C4-2B (cell line): ENCODE data around the gene ABCC8.
A peak's percentile ranks its signal among the peaks of the same experiment; 100 is the strongest.

Experiments
- H3K27ac ChIP-seq: fragments of 450-650 bp; 2 replicates; pipeline ENCODE4 v1.5.1; 2017
- CTCF ChIP-seq: fragments of 450-650 bp; conservative IDR thresholded peaks from 2 replicates; pipeline ENCODE4 v1.5.1; 2017; ENCODE audit warnings: mild to moderate bottlenecking
- ZFX ChIP-seq: fragments of 450-650 bp; IDR thresholded peaks from 2 replicates; pipeline ENCODE4 v1.6.1; 2017

ABCC8 gene

GRCh38 chr11:17369094-17369493 is 107.6 kb downstream of the ABCC8 start:
- TF ChIP-seq CTCF (no peak), ZFX (no peak)
- H3K27ac ChIP-seq: no peak overlapping the region

- TF ChIP-seq ZFX (no peak), CTCF (no peak)
- H3K27ac ChIP-seq: no peak overlapping the region
Measured at GRCh38 chr11:17368551-17368950, 108.1 kb downstream of the ABCC8 start.

GRCh38 chr11:17366495-17366894 is 110.2 kb downstream of the ABCC8 start:
- H3K27ac ChIP-seq: no peak overlapping the region
- TF ChIP-seq ZFX: no peak
- no peak for TF ChIP-seq CTCF

- TF ChIP-seq CTCF: peak; percentile 86
- TF ChIP-seq ZFX: no peak
- no peak overlapping the region for H3K27ac ChIP-seq
Measured at GRCh38 chr11:17354601-17354991, 122.0 kb downstream of the ABCC8 start.

GRCh38 chr11:17353821-17354600 is 122.6 kb downstream of the ABCC8 start:
- H3K27ac ChIP-seq: peak overlapping the region; percentile 79
- TF ChIP-seq CTCF: no peak
- TF ChIP-seq ZFX: no peak

- H3K27ac ChIP-seq: peak overlapping the region; percentile 79
- TF ChIP-seq CTCF (no peak), ZFX (no peak)
Measured at GRCh38 chr11:17352950-17353820, 123.5 kb downstream of the ABCC8 start.

- TF ChIP-seq CTCF (no peak; the same call in 1 of the 2 replicates), ZFX (no peak)
Measured at GRCh38 chr11:17351510-17352176, 125.0 kb downstream of the ABCC8 start, which contains the start of gene NCR3LG1. TSS of gene NCR3LG1 (plus strand) at chr11:17351800. CDS start at chr11:17351970, 170 bp downstream.

More at GRCh38 chr11:17351510-17352176, 125.0 kb downstream of the ABCC8 start, which contains the start of gene NCR3LG1:
- H3K27ac ChIP-seq: peak within 1 kb of the TSS; percentile 79
